ENCODE results near the gene HCLS1.

HCLS1 gene

GRCh38 chr3:121637922-121638321 is 22.8 kb downstream of the HCLS1 start:
- WGBS, 2 experiments, result 79 to 93% methylated on average over 1 of the region's 1 CpG
- no peaks in the 10 kb centered on the region for H3K36me3 ChIP-seq (ENCODE audit: control insufficient read depth, insufficient read depth, low read length)
- no peaks in the 10 kb centered on the region for H3K27me3 ChIP-seq (ENCODE audit: control insufficient read depth, insufficient read depth, low read length, poor library complexity, severe bottlenecking)
- H3K4me1 ChIP-seq (ENCODE audit: control insufficient read depth, insufficient read depth, low read length), result no peaks in the 10 kb centered on the region
- H3K4me3 ChIP-seq (ENCODE audit: insufficient read depth, low read depth, low read length), result no peak overlapping the region
- no peaks in the 10 kb centered on the region for H3K9me3 ChIP-seq (ENCODE audit: control insufficient read depth, low read length)
- no peak overlapping the region for H3K27ac ChIP-seq (ENCODE audit: insufficient read depth, low read depth, low read length, poor library complexity, severe bottlenecking)

GRCh38 chr3:121630355-121630754 is 30.3 kb downstream of the HCLS1 start:
- WGBS, 2 experiments, result 94 to 98% methylated on average over 1 of the region's 1 CpG
- Histone ChIP-seq H3K9me3 (ENCODE audit: control insufficient read depth, low read length) (no peaks in the 10 kb centered on the region), H3K27me3 (ENCODE audit: control insufficient read depth, insufficient read depth, low read length, poor library complexity, severe bottlenecking) (no peaks in the 10 kb centered on the region), H3K27ac (ENCODE audit: insufficient read depth, low read depth, low read length, poor library complexity, severe bottlenecking) (no peak overlapping the region), H3K4me3 (ENCODE audit: insufficient read depth, low read depth, low read length) (no peak overlapping the region), H3K36me3 (ENCODE audit: control insufficient read depth, insufficient read depth, low read length) (no peaks in the 10 kb centered on the region), H3K4me1 (ENCODE audit: control insufficient read depth, insufficient read depth, low read length) (no peaks in the 10 kb centered on the region)

GRCh38 chr3:121629601-121630000 is 31.1 kb downstream of the HCLS1 start:
- H3K36me3 ChIP-seq (ENCODE audit: control insufficient read depth, insufficient read depth, low read length), result no peaks in the 10 kb centered on the region
- no peak overlapping the region for H3K4me3 ChIP-seq (ENCODE audit: insufficient read depth, low read depth, low read length)
- H3K27me3 ChIP-seq (ENCODE audit: control insufficient read depth, insufficient read depth, low read length, poor library complexity, severe bottlenecking), result no peaks in the 10 kb centered on the region
- H3K27ac ChIP-seq (ENCODE audit: insufficient read depth, low read depth, low read length, poor library complexity, severe bottlenecking), result no peak overlapping the region
- WGBS, 2 experiments, result 95 to 96% methylated on average over 6 of the region's 6 CpGs
- H3K4me1 ChIP-seq (ENCODE audit: control insufficient read depth, insufficient read depth, low read length), result no peaks in the 10 kb centered on the region
- H3K9me3 ChIP-seq (ENCODE audit: control insufficient read depth, low read length), result no peaks in the 10 kb centered on the region

GRCh38 chr3:121627622-121628021 is 33.1 kb downstream of the HCLS1 start:
- H3K9me3 ChIP-seq (ENCODE audit: control insufficient read depth, low read length), result no peaks in the 10 kb centered on the region
- H3K36me3 ChIP-seq (ENCODE audit: control insufficient read depth, insufficient read depth, low read length), result no peaks in the 10 kb centered on the region
- no peaks in the 10 kb centered on the region for H3K4me1 ChIP-seq (ENCODE audit: control insufficient read depth, insufficient read depth, low read length)
- H3K4me3 ChIP-seq (ENCODE audit: insufficient read depth, low read depth, low read length), result no peak overlapping the region
- H3K27ac ChIP-seq (ENCODE audit: insufficient read depth, low read depth, low read length, poor library complexity, severe bottlenecking), result no peak overlapping the region
- 41 to 66% methylated on average over 2 to 3 of the region's 3 CpGs for WGBS, 2 experiments
- no peaks in the 10 kb centered on the region for H3K27me3 ChIP-seq (ENCODE audit: control insufficient read depth, insufficient read depth, low read length, poor library complexity, severe bottlenecking)

GRCh38 chr3:121627211-121627610 is 33.5 kb downstream of the HCLS1 start:
- Histone ChIP-seq H3K36me3 (ENCODE audit: control insufficient read depth, insufficient read depth, low read length) (no peaks in the 10 kb centered on the region), H3K27me3 (ENCODE audit: control insufficient read depth, insufficient read depth, low read length, poor library complexity, severe bottlenecking) (no peaks in the 10 kb centered on the region), H3K4me3 (ENCODE audit: insufficient read depth, low read depth, low read length) (no peak overlapping the region), H3K27ac (ENCODE audit: insufficient read depth, low read depth, low read length, poor library complexity, severe bottlenecking) (no peak overlapping the region), H3K4me1 (ENCODE audit: control insufficient read depth, insufficient read depth, low read length) (no peaks in the 10 kb centered on the region), H3K9me3 (ENCODE audit: control insufficient read depth, low read length) (no peaks in the 10 kb centered on the region)
- 92 to 95% methylated on average over 4 of the region's 4 CpGs for WGBS, 2 experiments

- H3K4me3 ChIP-seq (ENCODE audit: insufficient read depth, low read depth, low read length), result no peak overlapping the region
- H3K27me3 ChIP-seq (ENCODE audit: control insufficient read depth, insufficient read depth, low read length, poor library complexity, severe bottlenecking), result no peaks in the 10 kb centered on the region
- no peaks in the 10 kb centered on the region for H3K9me3 ChIP-seq (ENCODE audit: control insufficient read depth, low read length)
- no peaks in the 10 kb centered on the region for H3K4me1 ChIP-seq (ENCODE audit: control insufficient read depth, insufficient read depth, low read length)
- 92 to 98% methylated on average over 4 of the region's 4 CpGs for WGBS, 2 experiments
- H3K36me3 ChIP-seq (ENCODE audit: control insufficient read depth, insufficient read depth, low read length), result no peaks in the 10 kb centered on the region
- no peak overlapping the region for H3K27ac ChIP-seq (ENCODE audit: insufficient read depth, low read depth, low read length, poor library complexity, severe bottlenecking)
Measured at GRCh38 chr3:121626495-121626894, 34.2 kb downstream of the HCLS1 start.

GRCh38 chr3:121624147-121624899 is 36.4 kb downstream of the HCLS1 start:
- H3K4me3 ChIP-seq (ENCODE audit: insufficient read depth, low read depth, low read length), result no peak overlapping the region
- no peak overlapping the region for H3K27ac ChIP-seq (ENCODE audit: insufficient read depth, low read depth, low read length, poor library complexity, severe bottlenecking)
- H3K36me3 ChIP-seq (ENCODE audit: control insufficient read depth, insufficient read depth, low read length), result no peaks in the 10 kb centered on the region
- WGBS, 2 experiments, result 69 to 70% methylated on average over 13 to 14 of the region's 14 CpGs
- no peaks in the 10 kb centered on the region for H3K9me3 ChIP-seq (ENCODE audit: control insufficient read depth, low read length)
- H3K27me3 ChIP-seq (ENCODE audit: control insufficient read depth, insufficient read depth, low read length, poor library complexity, severe bottlenecking), result no peaks in the 10 kb centered on the region
- H3K4me1 ChIP-seq (ENCODE audit: control insufficient read depth, insufficient read depth, low read length), result no peaks in the 10 kb centered on the region

GRCh38 chr3:121621491-121621890 is 39.2 kb downstream of the HCLS1 start:
- Histone ChIP-seq H3K4me1 (ENCODE audit: control insufficient read depth, insufficient read depth, low read length) (no peaks in the 10 kb centered on the region), H3K4me3 (ENCODE audit: insufficient read depth, low read depth, low read length) (no peak overlapping the region), H3K27ac (ENCODE audit: insufficient read depth, low read depth, low read length, poor library complexity, severe bottlenecking) (no peak overlapping the region), H3K27me3 (ENCODE audit: control insufficient read depth, insufficient read depth, low read length, poor library complexity, severe bottlenecking) (no peaks in the 10 kb centered on the region), H3K36me3 (ENCODE audit: control insufficient read depth, insufficient read depth, low read length) (no peaks in the 10 kb centered on the region), H3K9me3 (ENCODE audit: control insufficient read depth, low read length) (no peaks in the 10 kb centered on the region)
- 91 to 95% methylated on average over 6 of the region's 6 CpGs for WGBS, 2 experiments

- 89 to 97% methylated on average over 2 of the region's 2 CpGs for WGBS, 2 experiments
- Histone ChIP-seq H3K4me1 (ENCODE audit: control insufficient read depth, insufficient read depth, low read length) (no peaks in the 10 kb centered on the region), H3K27me3 (ENCODE audit: control insufficient read depth, insufficient read depth, low read length, poor library complexity, severe bottlenecking) (no peaks in the 10 kb centered on the region), H3K4me3 (ENCODE audit: insufficient read depth, low read depth, low read length) (no peak overlapping the region), H3K9me3 (ENCODE audit: control insufficient read depth, low read length) (no peaks in the 10 kb centered on the region), H3K36me3 (ENCODE audit: control insufficient read depth, insufficient read depth, low read length) (no peaks in the 10 kb centered on the region), H3K27ac (ENCODE audit: insufficient read depth, low read depth, low read length, poor library complexity, severe bottlenecking) (no peak overlapping the region)
Measured at GRCh38 chr3:121619691-121620090, 41.0 kb downstream of the HCLS1 start.

GRCh38 chr3:121606106-121606505 is 54.6 kb downstream of the HCLS1 start:
- Histone ChIP-seq H3K27ac (ENCODE audit: insufficient read depth, low read depth, low read length, poor library complexity, severe bottlenecking) (no peak overlapping the region), H3K4me3 (ENCODE audit: insufficient read depth, low read depth, low read length) (no peak overlapping the region), H3K4me1 (ENCODE audit: control insufficient read depth, insufficient read depth, low read length) (no peaks in the 10 kb centered on the region), H3K36me3 (ENCODE audit: control insufficient read depth, insufficient read depth, low read length) (no peaks in the 10 kb centered on the region), H3K9me3 (ENCODE audit: control insufficient read depth, low read length) (no peaks in the 10 kb centered on the region), H3K27me3 (ENCODE audit: control insufficient read depth, insufficient read depth, low read length, poor library complexity, severe bottlenecking) (no peaks in the 10 kb centered on the region)
- WGBS, 2 experiments, result 72 to 73% methylated on average over 4 of the region's 4 CpGs

Measured in ectodermal cell (in vitro differentiated cells).